Measurements from ENCODE around the gene AMPD2.

- TF ChIP-seq SUZ12 (IDR thresholded peaks at IDR 0.05) (no peak), FOXK2 (IDR thresholded peaks at IDR 0.05) (no peak), FOXA1 (IDR thresholded peaks at IDR 0.05) (no peak), PKNOX1 (IDR thresholded peaks at IDR 0.05) (no peak), ELF4 (IDR thresholded peaks at IDR 0.05) (no peak), SP1 (IDR thresholded peaks at IDR 0.05) (no peak), FOXM1 (IDR thresholded peaks at IDR 0.05; ENCODE audit: borderline replicate concordance) (no peak)
Observed at GRCh38 chr1:109609881-109610280, 9.8 kb upstream of the AMPD2 start.
